Nephron progenitor cell (in vitro differentiated cells): ENCODE measurements around the gene ERCC1.

Source experiments
- DNase-seq: peaks from one replicate; pipeline ENCODE4 v3.0.0; 2021
- H3K27ac Mint-ChIP-seq: 2 replicates; pipeline ENCODE4 v1.8.0; 2021; ENCODE audit warnings: mild to moderate bottlenecking, moderate library complexity, mixed read lengths
- H3K27me3 Mint-ChIP-seq: 2 replicates; pipeline ENCODE4 v1.8.0; 2021; ENCODE audit warnings: mild to moderate bottlenecking, low read depth, mixed read lengths; ENCODE audit not compliant: poor library complexity
- H3K36me3 Mint-ChIP-seq: 2 replicates; pipeline ENCODE4 v1.8.0; 2021; ENCODE audit warnings: low read depth, mixed read lengths
- H3K4me1 Mint-ChIP-seq: 2 replicates; pipeline ENCODE4 v1.8.0; 2021; ENCODE audit warnings: mixed read lengths
- H3K4me3 Mint-ChIP-seq: 2 replicates; pipeline ENCODE4 v1.8.0; 2021; ENCODE audit warnings: mild to moderate bottlenecking, moderate library complexity, mixed read lengths
- H3K9me3 Mint-ChIP-seq: 2 replicates; pipeline ENCODE4 v1.8.0; 2021; ENCODE audit warnings: mild to moderate bottlenecking, moderate library complexity, mixed read lengths
- CTCF ChIP-seq: fragments of 200-600 bp; sonication (generic); IDR thresholded peaks from 2 replicates; pipeline ENCODE4 v1.5.0; 2021; ENCODE audit warnings: antibody characterized with exemption

The ERCC1 gene

DNA sequence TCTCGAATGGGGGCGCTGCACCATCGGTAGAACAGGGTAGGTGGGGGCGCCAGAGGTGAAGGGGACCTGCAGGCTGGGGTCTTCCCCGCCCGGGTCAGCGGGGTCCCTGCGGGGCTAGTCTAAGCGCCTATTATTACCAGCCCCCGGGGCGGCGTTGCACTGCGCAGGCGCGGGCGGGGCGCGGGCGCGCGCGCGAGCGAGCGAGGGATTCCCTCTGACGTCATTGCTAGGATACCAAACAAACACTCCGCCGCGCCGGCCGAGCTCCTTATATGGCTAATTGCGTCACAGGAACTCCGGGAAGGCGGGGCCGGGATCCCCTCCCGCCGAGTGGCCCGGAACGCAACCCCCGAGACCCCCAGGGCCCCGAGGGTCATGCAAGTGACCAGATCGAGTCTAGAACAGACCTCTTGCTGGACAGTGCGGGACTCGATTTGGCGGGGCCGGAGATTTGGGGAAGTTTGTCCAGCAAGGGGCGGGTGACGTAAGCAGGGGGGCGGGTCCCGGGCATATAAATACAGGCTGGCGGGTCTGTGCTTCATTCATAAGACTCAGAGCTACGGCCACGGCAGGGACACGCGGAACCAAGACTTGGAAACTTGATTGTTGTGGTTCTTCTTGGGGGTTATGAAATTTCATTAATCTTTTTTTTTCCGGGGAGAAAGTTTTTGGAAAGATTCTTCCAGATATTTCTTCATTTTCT is 43.9 kb upstream of the ERCC1 start, which contains the start of gene FOSB:
TSS of gene FOSB (plus strand) at position 541 of the 703 bp plus-strand sequence. CDS start 591 bp downstream, outside the sequence.
- Mint-ChIP-seq H3K27ac (peak within 1 kb of the TSS; percentile 99), H3K36me3 (no peaks in the 10 kb centered on the region), H3K9me3 (no peaks in the 10 kb centered on the region), H3K4me3 (peak within 1 kb of the TSS; percentile 87), H3K4me1 (peaks cover 47% of the 10 kb centered on the region), H3K27me3 (peaks cover 64% of the 10 kb centered on the region)
- DNase-seq = peak; percentile 95
- no peak for TF ChIP-seq CTCF

GRCh38 chr19:45467115-45467455 is 43.4 kb upstream of the ERCC1 start:
- H3K36me3 Mint-ChIP-seq = no peaks in the 10 kb centered on the region
- TF ChIP-seq CTCF = no peak
- DNase-seq = no peak
- no peaks in the 10 kb centered on the region for H3K9me3 Mint-ChIP-seq
- peaks cover 59% of the 10 kb centered on the region for H3K27me3 Mint-ChIP-seq
- H3K27ac Mint-ChIP-seq = peak overlapping the region; percentile 72
- peaks cover 42% of the 10 kb centered on the region for H3K4me1 Mint-ChIP-seq
- peak overlapping the region; percentile 81 for H3K4me3 Mint-ChIP-seq

DNA sequence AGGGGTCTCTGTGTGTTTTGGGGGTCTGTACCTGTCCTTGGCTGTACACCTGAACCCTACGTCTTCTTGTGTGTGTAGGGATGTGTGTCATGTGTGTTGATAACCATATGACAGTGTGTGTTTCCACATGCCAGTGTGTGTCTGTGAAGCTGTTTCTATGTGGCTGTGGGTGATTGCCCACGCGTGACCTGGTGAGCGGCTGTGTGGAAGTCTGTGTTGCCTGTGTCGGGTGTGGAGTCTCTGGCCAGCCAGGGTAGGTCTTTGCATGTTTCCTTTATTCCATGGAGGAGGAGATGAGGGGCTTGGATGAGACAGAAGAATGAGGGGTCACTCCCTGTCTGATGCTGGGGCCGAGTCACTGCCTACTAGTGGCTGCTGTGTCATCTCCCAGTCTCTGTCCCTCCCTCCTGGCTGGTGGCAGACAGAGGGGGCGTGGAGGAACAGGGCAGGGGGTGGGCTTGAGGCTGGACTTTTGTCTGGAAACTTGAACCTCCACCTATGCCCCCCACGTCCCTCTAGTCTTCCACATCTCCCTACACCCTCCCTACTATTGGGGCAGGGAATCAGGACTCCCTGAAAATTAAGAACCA is 41.2 kb upstream of the ERCC1 start:
- peaks cover 32% of the 10 kb centered on the region for H3K4me1 Mint-ChIP-seq
- H3K9me3 Mint-ChIP-seq = no peaks in the 10 kb centered on the region
- peak overlapping the region; percentile 39 for H3K27ac Mint-ChIP-seq
- peak; percentile 43 for DNase-seq
- no peak overlapping the region for H3K4me3 Mint-ChIP-seq
- H3K36me3 Mint-ChIP-seq = no peaks in the 10 kb centered on the region
- TF ChIP-seq CTCF = no peak
- peaks cover 43% of the 10 kb centered on the region for H3K27me3 Mint-ChIP-seq

DNA sequence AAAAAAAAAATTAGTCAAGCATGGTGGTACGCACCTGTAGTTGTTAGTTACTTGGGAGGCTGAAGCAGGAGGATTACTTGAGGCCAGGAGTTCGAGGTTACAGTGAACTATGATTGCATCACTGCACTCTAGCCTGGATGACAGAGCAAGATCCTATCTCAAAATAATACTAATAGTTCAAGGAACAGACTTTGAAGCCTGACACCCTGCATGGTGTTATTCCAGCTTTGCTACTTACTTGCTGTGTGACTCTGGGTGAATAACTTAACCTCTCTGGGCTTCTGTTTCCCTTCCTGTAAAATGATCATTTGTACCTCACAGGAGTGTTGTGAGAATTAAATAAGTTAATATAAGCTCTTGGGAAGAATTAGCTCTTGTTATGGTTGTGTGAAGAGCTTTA is 40.6 kb upstream of the ERCC1 start:
- Mint-ChIP-seq H3K4me1 (peaks cover 26% of the 10 kb centered on the region), H3K9me3 (no peaks in the 10 kb centered on the region), H3K27ac (no peak overlapping the region)

GRCh38 chr19:45463241-45463640 is 39.5 kb upstream of the ERCC1 start:
- Mint-ChIP-seq H3K4me3 (no peak overlapping the region), H3K4me1 (peaks cover 22% of the 10 kb centered on the region), H3K27ac (no peak overlapping the region), H3K27me3 (peaks cover 33% of the 10 kb centered on the region), H3K9me3 (no peaks in the 10 kb centered on the region), H3K36me3 (no peaks in the 10 kb centered on the region)
- DNase-seq = no peak
- no peak for TF ChIP-seq CTCF

More for the DNA sequence above, 40.6 kb upstream of the ERCC1 start:
- Mint-ChIP-seq H3K4me3 (no peak overlapping the region), H3K36me3 (no peaks in the 10 kb centered on the region), H3K27me3 (peaks cover 37% of the 10 kb centered on the region)
- DNase-seq = no peak
- TF ChIP-seq CTCF = no peak

- Mint-ChIP-seq H3K9me3 (no peaks in the 10 kb centered on the region), H3K4me1 (peaks cover 18% of the 10 kb centered on the region), H3K36me3 (no peaks in the 10 kb centered on the region), H3K27ac (no peak overlapping the region), H3K27me3 (peaks cover 26% of the 10 kb centered on the region), H3K4me3 (no peak overlapping the region)
- DNase-seq = no peak
- no peak for TF ChIP-seq CTCF
Observed at GRCh38 chr19:45462174-45462573, 38.5 kb upstream of the ERCC1 start.
